Astrocyte (in vitro differentiated cells and primary cell): ENCODE data around the gene SATB1. TPM values are rescaled to one million over a fixed set of nuclear protein-coding genes. Genes with fewer than 3 reads are reported as not detected.

Experiments used
- DNase-seq: peaks from one replicate; pipeline ENCODE4 v3.0.0-alpha.2; 2010; ENCODE audit warnings: low read depth
- FAIRE-seq: peaks from 2 replicates; lab custom pipeline; 2011; peaks lifted over from hg19 to GRCh38; lab: Jason Lieb, UNC
- H2AFZ ChIP-seq: 2 replicates; pipeline ENCODE4 v1.6.0; 2012; ENCODE audit warnings: low read depth, low read length, inconsistent platforms
- H3K27ac ChIP-seq: 2 replicates; pipeline ENCODE4 v1.5.1; 2011; ENCODE audit warnings: low read depth, low read length, inconsistent platforms
- H3K27me3 ChIP-seq: 2 replicates; pipeline ENCODE4 v1.6.0; 2011; ENCODE audit warnings: low read length, inconsistent platforms; ENCODE audit not compliant: insufficient read depth
- H3K36me3 ChIP-seq: 2 replicates; pipeline ENCODE4 v1.5.1; 2011; ENCODE audit warnings: low read length, inconsistent platforms; ENCODE audit not compliant: insufficient read depth
- H3K4me1 ChIP-seq: 2 replicates; pipeline ENCODE4 v1.5.1; 2011; ENCODE audit warnings: low read length, inconsistent platforms; ENCODE audit not compliant: insufficient read depth
- H3K4me2 ChIP-seq: 2 replicates; pipeline ENCODE4 v1.6.0; 2012; ENCODE audit warnings: low read length, inconsistent platforms
- H3K4me3 ChIP-seq: 2 replicates; pipeline ENCODE4 v1.5.1; 2011; ENCODE audit warnings: low read depth, mild to moderate bottlenecking, low read length, inconsistent platforms; ENCODE audit not compliant: insufficient read depth
- H3K79me2 ChIP-seq: 2 replicates; pipeline ENCODE4 v1.6.0; 2012; ENCODE audit warnings: mild to moderate bottlenecking, low read length, inconsistent platforms; ENCODE audit not compliant: insufficient read depth
- H3K9ac ChIP-seq: 2 replicates; pipeline ENCODE4 v1.6.0; 2012; ENCODE audit warnings: mild to moderate bottlenecking, low read length, inconsistent platforms
- H3K9me3 ChIP-seq: 2 replicates; pipeline ENCODE4 v1.5.1; 2012; ENCODE audit warnings: low read depth, mild to moderate bottlenecking, low read length, inconsistent platforms; ENCODE audit not compliant: insufficient read depth
- H4K20me1 ChIP-seq: 2 replicates; pipeline ENCODE4 v1.6.0; 2012; ENCODE audit warnings: low read length, inconsistent platforms; ENCODE audit not compliant: insufficient read depth
- H3K27ac Mint-ChIP-seq: one replicate; pipeline ENCODE4 v1.8.0; 2021; ENCODE audit warnings: mild to moderate bottlenecking, mixed read lengths; ENCODE audit not compliant: unreplicated experiment
- H3K27me3 Mint-ChIP-seq: one replicate; pipeline ENCODE4 v1.8.0; 2021; ENCODE audit warnings: low read depth, mixed read lengths; ENCODE audit not compliant: unreplicated experiment
- H3K36me3 Mint-ChIP-seq: one replicate; pipeline ENCODE4 v1.8.0; 2021; ENCODE audit warnings: low read depth, mixed read lengths; ENCODE audit not compliant: unreplicated experiment
- H3K4me1 Mint-ChIP-seq: one replicate; pipeline ENCODE4 v1.8.0; 2021; ENCODE audit warnings: low read depth, mixed read lengths; ENCODE audit not compliant: unreplicated experiment
- H3K4me3 Mint-ChIP-seq: one replicate; pipeline ENCODE4 v1.8.0; 2021; ENCODE audit warnings: mild to moderate bottlenecking, moderate library complexity, mixed read lengths; ENCODE audit not compliant: unreplicated experiment
- H3K9me3 Mint-ChIP-seq: one replicate; pipeline ENCODE4 v1.8.0; 2021; ENCODE audit warnings: mild to moderate bottlenecking, mixed read lengths; ENCODE audit not compliant: unreplicated experiment
- EZH2 ChIP-seq: IDR thresholded peaks from 2 replicates; pipeline ENCODE4 v1.6.1; 2012; ENCODE audit warnings: mild to moderate bottlenecking, low read length, inconsistent platforms; ENCODE audit not compliant: insufficient read depth
- total RNA-seq: library from RNA; stranded (reverse); gene quantifications from 2 replicates; pipeline ENCODE4 v1.2.1, GENCODE V29; 2021
- TF ChIP-seq, protein P1 (sequence below): IDR thresholded peaks from 2 replicates; pipeline ENCODE4 v1.5.1; 2011; ENCODE audit warnings: low read depth, mild to moderate bottlenecking, inconsistent platforms, low read length, moderate library complexity; ENCODE audit not compliant: insufficient read depth

Gene SATB1
- total RNA-seq, 1 donor from 2014 or later, result 18.0 TPM

- no peak overlapping the region for H2AFZ ChIP-seq
- no peak overlapping the region for H3K27ac Mint-ChIP-seq
- TF ChIP-seq, protein P1, sequence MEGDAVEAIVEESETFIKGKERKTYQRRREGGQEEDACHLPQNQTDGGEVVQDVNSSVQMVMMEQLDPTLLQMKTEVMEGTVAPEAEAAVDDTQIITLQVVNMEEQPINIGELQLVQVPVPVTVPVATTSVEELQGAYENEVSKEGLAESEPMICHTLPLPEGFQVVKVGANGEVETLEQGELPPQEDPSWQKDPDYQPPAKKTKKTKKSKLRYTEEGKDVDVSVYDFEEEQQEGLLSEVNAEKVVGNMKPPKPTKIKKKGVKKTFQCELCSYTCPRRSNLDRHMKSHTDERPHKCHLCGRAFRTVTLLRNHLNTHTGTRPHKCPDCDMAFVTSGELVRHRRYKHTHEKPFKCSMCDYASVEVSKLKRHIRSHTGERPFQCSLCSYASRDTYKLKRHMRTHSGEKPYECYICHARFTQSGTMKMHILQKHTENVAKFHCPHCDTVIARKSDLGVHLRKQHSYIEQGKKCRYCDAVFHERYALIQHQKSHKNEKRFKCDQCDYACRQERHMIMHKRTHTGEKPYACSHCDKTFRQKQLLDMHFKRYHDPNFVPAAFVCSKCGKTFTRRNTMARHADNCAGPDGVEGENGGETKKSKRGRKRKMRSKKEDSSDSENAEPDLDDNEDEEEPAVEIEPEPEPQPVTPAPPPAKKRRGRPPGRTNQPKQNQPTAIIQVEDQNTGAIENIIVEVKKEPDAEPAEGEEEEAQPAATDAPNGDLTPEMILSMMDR, result no peak
- no peak for TF ChIP-seq EZH2
These were observed 117.0 kb downstream of the SATB1 start for GRCh38 chr3:18308096-18308650.

DNA sequence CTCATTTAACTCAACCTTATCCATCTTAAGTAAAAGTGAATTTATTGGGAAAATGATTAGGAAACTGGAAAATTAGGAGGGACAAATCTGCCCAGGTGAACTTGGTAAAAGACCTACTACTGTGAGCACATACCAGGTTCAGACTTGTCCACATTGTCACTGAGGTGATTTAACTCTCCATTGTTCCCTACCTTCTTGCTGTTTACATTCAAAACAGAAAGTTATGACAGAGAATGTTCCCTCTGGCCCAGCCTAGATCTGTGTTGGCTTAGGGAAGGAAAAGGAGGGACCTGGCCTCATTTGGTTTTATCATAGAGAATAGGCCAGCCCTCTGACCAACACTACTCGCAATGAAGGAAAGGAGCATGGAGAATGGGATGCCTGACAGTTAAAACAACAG, 117.6 kb downstream of the SATB1 start:
- TF ChIP-seq, protein P1, result no peak
- no peak for TF ChIP-seq EZH2
- Mint-ChIP-seq H3K27ac (no peak overlapping the region), H3K9me3 (no peaks in the 10 kb centered on the region), H3K4me1 (no peaks in the 10 kb centered on the region), H3K27me3 (no peaks in the 10 kb centered on the region), H3K36me3 (no peaks in the 10 kb centered on the region), H3K4me3 (no peak overlapping the region)
- FAIRE-seq, result no peak
- no peak for DNase-seq
- Histone ChIP-seq H3K9ac (no peak overlapping the region), H3K36me3 (no peaks in the 10 kb centered on the region), H3K4me1 (no peaks in the 10 kb centered on the region), H3K79me2 (no peaks in the 10 kb centered on the region), H3K27ac (no peak overlapping the region), H3K9me3 (no peaks in the 10 kb centered on the region), H3K27me3 (no peaks in the 10 kb centered on the region), H3K4me2 (no peak overlapping the region), H4K20me1 (no peaks in the 10 kb centered on the region), H2AFZ (no peak overlapping the region), H3K4me3 (no peak overlapping the region)

More at GRCh38 chr3:18308096-18308650, 117.0 kb downstream of the SATB1 start:
- H3K36me3 Mint-ChIP-seq, result no peaks in the 10 kb centered on the region
- no peaks in the 10 kb centered on the region for H3K27me3 Mint-ChIP-seq
- Histone ChIP-seq H3K27ac (no peak overlapping the region), H3K79me2 (no peaks in the 10 kb centered on the region), H3K4me2 (no peak overlapping the region), H3K9me3 (no peaks in the 10 kb centered on the region), H3K4me1 (no peaks in the 10 kb centered on the region), H3K27me3 (no peaks in the 10 kb centered on the region), H3K36me3 (no peaks in the 10 kb centered on the region), H4K20me1 (no peaks in the 10 kb centered on the region), H3K9ac (no peak overlapping the region), H3K4me3 (no peak overlapping the region)
- H3K9me3 Mint-ChIP-seq, result no peaks in the 10 kb centered on the region
- DNase-seq (no peak), FAIRE-seq (no peak)
- H3K4me3 Mint-ChIP-seq, result no peak overlapping the region
- no peaks in the 10 kb centered on the region for H3K4me1 Mint-ChIP-seq

- Histone ChIP-seq H3K27ac (no peak overlapping the region), H3K4me1 (no peaks in the 10 kb centered on the region), H3K79me2 (no peaks in the 10 kb centered on the region), H2AFZ (no peak overlapping the region), H4K20me1 (no peaks in the 10 kb centered on the region), H3K4me2 (no peak overlapping the region), H3K9ac (no peak overlapping the region), H3K9me3 (no peaks in the 10 kb centered on the region), H3K27me3 (no peaks in the 10 kb centered on the region), H3K4me3 (no peak overlapping the region), H3K36me3 (no peaks in the 10 kb centered on the region)
- Mint-ChIP-seq H3K27me3 (no peaks in the 10 kb centered on the region), H3K9me3 (peaks cover 2% of the 10 kb centered on the region), H3K4me3 (no peak overlapping the region), H3K36me3 (no peaks in the 10 kb centered on the region), H3K4me1 (no peaks in the 10 kb centered on the region), H3K27ac (no peak overlapping the region)
- DNase-seq (no peak), FAIRE-seq (no peak)
- TF ChIP-seq EZH2, result no peak
- TF ChIP-seq, protein P1, result no peak
These were observed 122.6 kb downstream of the SATB1 start for GRCh38 chr3:18302517-18302916.
